NCI-H2227 (cell line): ENCODE data around the gene LY6G6C.

Experiments used
- DNase-seq: peaks from one replicate; lab custom pipeline; 2025; ENCODE audit not compliant: unreplicated experiment; lab: John Stamatoyannopoulos, UW

The LY6G6C gene

DNA sequence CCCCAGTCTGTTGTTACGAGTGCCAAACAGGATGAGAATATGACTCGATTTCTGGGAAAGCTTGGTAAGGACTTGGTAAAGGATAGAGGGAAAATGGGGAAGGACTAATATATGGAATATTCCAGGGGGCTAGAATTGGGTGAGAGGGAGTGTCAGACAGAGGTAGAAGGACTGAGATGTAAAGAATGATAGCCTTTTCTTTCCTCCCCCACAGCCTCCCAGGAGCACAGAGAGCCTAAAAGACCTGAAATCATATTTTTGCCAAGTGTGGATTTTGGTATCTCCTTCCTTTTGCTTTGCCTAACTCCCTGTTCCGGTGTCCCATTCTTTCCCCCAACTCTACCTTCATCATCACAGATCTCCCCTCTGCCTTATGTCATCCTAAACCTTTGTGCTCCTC lies 21.3 kb upstream of the LY6G6C start:
- no peak for DNase-seq

DNA sequence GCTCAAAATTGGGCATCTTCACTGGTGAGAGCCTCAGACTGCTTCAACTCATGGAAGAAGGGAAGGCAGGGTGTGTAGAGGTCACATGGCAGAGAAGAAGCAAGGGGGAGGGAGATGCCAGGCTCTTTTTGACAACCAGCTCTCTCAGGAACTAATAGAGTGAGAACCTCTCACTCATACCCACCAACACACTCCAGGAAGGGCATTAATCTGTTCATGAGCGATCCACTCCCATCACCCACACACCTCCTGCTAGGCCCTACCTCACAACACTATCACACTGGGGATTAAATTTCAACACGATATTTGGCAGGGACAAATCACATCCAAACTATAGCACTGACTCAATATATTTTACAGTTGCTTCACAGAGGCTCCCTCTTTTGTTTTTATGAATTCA lies 20.3 kb upstream of the LY6G6C start:
- no peak for DNase-seq

DNA sequence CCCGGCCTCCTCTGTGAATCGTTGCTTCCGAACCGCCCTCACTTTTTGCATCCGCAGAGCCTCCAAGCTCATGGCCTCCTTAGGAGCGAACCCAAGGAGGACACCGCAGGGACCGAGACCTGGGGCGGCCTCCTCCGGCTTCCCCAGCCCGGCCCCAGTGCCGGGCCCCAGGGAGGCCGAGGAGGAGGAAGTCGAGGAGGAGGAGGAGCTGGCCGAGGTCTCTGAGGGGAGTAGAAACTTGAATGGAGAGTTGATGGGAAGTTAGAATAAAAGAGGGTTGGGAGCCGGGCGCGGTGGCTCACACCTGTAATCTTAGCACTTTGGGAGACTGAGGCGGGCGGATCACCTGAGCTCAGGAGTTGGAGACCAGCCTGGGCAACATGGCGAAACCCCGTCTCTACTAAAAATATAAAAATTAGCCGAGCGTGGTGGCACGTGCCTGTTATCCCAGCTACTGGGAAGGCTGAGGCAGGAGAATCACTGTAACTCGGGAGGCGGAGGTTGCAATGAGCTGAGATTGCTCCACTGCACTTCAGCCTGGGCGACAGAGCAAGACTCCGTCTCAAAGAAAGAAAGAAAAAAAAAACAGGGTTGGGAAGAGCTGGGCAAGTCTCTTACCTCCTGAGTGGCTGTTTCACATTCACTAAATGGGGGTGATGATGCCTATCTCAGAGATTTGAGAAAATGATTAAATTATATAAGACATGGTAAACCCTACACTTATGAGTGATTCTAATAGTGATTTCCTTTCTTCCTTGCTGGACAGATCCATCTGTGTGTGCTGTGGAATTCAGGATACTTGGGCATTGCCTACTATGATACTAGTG lies 19.1 kb upstream of the LY6G6C start:
- no peak for DNase-seq

DNA sequence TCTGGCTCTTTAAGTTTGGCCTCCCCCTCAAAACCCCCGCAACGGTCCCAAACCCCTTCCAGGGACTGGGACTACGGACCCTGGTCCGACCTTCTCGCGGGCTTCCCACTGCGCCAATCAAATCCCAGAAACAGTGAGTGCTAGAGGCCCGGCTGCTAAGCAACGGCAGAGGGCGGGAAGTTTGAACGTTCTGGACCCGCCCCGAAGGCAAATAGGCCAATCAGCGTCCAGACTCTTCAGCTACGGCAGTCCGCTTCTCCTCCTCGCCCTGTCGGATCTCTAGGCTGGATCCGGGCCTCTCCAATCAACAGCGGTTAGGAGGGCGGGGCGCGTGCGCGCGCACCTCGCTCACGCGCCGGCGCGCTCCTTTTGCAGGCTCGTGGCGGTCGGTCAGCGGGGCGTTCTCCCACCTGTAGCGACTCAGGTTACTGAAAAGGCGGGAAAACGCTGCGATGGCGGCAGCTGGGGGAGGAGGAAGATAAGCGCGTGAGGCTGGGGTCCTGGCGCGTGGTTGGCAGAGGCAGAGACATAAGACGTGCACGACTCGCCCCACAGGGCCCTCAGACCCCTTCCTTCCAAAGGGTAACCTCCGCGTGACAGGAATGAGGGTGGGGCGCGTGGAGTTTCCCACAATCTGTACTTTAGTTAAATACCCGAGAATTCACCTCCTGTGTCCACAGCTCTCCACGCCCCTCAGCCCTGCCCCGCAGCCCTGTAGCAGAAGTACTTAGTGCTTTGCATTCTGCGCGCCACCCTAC lies 18.3 kb upstream of the LY6G6C start, which contains the start of gene MSH5:
Gene MSH5, plus strand, starts transcription at position 367 of the 758 bp plus-strand sequence. CDS start 462 bp downstream, outside the sequence.
- peak; percentile 100 for DNase-seq

DNA sequence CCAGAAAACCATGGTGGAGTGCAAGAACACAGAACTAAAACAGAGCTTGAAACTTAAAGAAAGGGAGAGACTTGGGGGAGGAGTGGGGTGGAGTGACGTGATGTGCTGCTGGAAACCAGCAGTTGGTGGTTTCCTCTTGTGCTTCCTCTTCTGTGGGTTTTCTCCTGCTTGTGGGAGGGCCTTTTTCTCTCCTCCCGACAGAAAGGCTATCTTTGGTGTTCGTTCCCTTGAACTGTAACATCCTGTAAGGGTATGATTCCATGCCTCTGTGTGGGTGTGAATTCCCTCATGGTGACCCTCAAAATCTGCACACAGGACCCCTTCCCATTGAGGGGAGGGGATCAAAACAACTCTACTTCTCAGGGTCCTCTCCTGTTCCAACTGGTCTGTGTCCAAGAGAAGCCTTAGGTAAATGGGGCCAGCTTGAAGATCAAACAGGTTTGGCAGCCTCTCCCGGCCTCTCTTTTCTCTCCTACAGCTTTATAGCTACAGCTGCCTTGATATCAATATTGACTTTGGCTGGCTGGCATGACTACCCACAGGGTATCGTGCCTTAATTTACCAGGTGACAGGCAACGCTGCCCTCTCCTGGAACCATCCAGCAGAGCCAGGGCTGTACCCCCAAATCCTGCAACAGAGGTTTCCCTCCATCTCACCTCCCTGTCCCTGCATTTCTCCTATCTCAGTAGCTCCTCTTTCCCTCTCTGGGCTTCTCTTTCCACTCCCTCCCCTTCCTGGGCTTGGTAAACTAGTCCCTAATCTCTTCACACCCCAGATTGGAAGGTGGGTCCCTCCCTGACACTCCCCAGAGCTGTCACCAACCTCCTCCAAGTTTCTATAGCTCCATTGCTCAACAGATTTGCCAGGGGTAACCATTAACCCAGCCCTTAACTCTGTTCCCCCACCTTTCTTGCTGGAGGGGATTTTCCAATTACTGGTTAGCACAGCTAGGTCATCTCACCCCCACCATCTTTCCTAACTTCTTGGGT lies 16.7 kb upstream of the LY6G6C start:
- peak; percentile 58 for DNase-seq

DNA sequence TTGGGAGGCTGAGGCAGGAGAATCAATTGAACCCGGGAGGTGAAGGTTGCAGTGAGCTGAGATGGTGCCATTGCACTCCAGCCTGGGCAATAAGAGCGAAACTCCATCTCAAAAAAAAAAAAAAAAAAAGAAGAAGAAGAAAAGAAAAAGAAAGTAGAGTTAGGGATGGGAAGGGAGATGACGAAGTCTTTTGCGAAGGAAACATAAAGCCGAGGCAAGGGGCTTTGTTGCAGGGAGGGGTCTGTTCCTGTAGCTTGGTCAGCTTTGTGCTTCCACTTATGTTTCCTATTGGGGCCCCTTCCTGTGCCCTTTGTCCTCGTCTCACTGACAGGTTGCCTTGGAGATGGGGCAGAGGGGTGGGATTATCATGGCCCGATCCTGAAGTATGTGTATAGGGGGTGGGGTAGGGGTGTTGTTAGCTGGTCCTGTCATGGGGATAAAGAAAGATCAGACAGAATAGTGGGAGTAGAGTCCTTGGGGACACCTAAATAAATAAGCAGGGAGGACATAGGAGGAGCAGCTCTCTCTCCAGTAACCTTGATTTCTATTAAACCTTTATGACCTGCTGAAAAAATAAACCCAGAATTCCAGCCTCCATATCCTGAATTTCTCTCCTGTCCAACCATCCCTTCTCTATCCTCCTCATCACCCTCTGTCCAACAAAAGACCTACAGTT lies 15.9 kb upstream of the LY6G6C start:
- DNase-seq, result peak; percentile 71

DNA sequence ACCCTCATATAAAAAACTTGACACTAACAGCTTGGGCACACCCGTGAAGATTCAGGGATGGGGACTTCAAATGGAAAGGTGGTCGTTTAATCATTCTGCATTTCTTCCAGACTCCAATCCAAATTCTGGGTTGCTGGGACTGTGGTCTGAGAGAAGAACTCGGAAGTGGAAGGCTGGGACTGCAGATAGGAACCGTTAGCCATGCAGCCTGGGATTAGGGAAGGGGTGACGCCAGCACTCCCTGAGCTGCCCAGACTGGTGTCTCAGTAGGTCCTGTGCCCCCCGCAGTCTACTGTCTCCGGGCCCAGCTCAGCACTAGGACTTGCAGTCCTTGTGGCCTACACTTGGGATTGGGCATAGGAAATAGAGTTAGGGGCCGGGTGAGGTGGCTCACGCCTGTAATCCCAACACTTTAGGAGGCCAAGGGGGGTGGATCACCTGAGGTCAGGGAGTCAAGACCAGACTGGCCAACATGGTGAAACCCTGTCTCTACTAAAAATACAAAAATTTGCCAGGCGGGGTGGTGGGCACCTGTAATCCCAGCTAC lies 15.3 kb upstream of the LY6G6C start:
- no peak for DNase-seq

DNA sequence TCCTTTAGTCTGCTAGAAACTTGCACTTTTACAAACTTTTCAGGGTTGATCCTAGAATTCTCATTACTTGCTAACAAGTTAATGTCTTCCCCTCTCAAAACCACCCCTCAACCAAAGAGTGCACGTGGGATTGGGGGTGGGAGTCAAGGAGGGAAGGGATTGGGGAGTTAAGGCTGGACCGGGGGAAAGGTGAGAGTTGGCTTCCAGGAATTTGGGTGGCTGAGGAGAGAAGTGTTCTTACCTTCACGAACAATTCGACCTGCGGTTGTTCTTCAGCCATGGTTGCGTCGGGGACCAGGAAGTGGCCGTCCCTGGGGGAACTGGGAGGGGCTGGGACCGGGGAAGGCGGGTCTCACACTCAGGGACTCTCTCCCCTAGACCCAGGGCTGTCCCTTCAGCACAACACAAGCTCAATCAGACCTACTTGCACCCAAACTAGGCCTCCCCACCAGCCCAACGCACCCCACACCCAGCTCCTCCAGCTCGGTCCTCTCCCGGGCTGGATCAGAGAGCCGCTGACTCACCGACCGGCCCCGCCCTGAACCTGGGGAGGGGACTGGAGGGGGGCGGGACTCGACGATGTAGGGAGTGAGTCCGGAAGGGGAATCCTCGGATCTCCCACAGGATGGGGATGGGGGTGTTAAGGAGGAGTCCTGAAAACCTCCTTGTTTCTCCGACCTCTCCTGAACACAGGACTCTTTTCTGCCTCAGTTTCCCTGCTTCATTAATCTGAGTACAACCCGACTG lies 14.6 kb upstream of the LY6G6C start, which contains the start of gene CLIC1:
Gene CLIC1, minus strand, starts transcription at position 510 of the 747 bp plus-strand sequence. Its CDS starts 230 bp downstream, at position 280.
- DNase-seq, result peak; percentile 86

DNA sequence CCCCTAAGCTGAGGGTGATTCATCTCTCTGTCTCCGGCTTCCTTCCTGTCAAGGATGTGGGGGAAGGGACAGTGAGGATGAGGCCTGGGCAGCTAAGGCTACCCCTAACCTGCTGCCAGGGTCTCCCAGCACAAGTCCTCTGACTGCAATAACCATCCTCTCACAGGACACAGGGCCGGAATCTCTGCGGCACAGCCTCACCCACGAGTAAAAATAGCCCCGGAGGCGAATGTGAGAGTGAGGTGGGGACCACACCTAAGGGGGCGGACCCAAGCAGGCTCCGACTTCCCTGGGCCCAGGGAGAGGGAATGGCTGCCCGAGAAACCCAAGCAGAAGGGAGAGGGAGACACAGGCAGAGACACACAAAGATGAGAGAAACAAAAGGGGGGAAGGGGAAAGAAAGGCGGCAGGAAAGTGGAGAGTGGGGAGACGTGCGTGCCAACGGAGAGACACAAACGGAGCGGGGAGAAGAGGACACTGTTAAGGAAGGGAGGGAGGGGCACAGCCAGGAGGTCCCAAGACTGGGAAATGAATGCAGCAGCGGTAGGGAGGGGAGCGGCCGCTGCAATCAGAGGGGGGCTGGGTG lies 13.4 kb upstream of the LY6G6C start:
- peak; percentile 57 for DNase-seq

DNA sequence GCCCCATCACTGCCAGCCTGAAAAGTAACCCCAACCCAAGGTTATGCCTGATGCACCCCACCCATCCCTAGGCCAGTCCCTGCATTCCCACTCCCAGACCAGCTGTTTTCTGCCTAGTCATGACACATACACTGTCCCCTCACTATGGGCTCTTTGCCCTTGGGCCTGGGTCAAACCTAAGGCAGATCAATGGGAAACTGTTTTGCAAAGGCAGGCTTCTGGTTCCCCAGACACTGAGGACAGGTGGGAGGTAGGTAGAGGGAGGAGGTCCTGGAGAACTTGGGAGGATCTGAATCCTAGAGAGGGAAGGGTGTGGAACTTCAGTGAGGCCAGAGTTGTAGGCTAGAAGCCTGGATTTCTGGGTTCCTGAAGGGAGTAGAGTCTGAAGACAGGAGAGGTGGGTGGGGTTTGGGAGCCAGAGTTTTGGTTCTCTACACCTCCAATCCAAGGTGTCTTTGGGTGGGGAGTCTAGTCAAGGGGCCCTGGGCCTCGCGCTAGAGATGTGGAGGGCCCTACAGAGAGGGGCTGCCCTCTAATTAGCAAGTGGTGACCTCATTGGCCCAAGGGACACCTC lies 12.8 kb upstream of the LY6G6C start:
- no peak for DNase-seq

DNA sequence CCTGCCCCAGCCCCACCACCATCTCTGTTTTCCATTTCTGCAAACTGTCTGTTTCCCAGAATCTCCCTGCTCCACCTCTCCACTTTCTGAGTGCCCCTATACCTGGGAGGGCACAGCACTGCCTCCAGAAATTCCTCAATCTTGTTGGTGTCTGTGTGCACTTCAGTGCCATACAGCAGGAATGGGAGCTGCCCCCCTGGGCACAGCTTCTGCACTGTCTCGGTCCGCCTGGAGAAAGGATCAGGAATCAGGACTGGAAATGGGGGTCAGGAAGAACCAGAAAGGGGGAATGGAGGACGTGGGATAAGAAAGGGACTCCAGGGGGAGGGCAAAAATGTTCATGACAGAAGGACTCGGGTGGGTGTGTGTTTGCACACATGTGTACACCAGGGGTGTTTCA lies 12.2 kb upstream of the LY6G6C start:
- DNase-seq, result no peak

DNA sequence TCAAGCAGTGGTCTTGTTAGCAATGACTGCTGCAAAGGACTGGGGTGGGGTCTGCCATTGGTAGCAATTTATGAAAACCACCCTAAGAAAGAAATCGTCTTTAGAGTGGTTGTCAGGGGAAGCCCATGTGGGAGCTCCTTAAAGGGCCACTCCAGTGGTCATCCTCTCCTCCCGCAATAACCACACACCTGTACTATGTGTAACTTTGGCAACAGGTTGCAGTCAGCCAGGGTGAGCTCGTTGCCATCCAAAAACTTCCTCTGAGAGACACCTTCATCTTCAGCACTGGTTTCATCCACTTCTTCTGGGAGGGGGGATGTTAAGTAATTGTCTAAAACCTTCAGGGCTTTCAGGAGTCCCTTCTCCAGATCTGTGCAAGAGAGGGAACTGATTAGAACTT lies 10.5 kb upstream of the LY6G6C start:
- DNase-seq, result no peak

DNA sequence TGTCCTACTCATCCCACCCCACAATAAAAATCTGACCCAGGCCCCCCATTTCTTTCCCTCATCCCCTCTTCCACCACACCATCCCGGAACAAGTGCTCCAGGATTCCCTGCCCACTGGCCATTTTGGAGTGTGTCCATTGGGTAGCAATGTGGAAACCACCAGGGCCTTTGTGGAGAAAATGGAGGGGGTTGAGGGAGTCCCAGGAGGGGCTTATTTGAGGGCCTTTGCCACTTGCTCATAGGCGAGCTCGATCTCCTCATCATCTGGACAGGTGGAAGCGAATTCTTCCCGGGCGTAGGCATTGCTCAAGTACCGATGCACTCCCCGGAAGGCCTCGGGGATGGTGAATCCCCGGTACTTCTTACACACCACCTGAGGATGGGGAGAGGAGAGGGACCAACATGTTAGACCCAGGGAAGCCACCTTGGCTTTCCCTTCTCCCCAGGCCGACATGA lies 9.1 kb upstream of the LY6G6C start:
- no peak for DNase-seq

DNA sequence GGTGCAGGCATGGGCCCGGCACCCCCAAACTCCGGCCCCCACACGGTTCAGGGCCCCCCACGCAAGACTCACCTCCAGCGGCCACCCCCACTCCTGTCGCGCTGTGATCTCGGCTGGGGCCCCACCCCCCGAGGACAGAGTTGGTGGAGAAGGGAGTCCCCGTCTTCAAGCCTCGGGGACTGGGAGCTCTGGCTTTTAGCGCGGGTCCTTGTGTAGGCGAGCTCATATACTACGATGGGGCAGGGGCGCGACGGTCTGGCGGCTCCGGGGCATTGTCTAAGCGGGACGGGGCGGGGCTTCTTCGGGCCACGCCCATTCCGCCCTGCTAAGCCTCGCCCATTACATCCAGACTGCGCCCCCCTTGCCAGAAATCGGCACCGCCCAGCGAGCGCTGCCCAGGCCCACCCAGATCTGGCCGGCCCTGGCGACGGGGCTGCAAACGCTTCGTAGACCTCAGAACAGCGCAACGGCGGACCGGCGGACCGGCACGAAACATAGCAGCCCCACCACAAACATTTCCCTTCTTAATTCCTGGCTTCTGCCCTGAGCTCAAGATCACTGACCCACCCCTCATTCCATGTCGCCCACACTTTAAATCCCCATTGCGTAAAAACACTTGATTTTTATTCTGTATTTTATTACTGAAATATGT lies 8.6 kb upstream of the LY6G6C start:
- peak; percentile 95 for DNase-seq

DNA sequence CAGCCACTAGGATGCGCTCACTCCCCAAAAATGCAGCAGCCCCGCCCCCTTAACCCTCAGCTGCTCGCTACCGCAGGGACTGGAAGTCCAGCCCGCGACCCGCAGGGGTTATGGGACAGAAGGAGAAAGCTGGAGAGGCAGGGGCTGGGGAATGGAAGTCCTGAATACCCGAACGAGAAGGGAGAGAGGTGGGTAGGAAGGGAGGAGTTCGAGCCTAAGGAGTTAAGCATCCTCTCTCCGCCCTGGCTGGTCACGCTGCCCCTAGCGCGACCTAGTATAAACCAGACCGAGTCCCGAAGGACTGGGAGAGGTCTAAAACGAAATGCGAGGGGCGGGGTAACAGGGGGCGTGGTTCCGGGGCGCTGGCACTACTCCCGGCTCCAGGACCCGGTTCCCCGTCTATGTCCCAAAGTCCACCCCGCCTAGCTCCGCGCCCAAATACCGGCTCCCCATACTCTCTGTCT lies 8.0 kb upstream of the LY6G6C start:
- DNase-seq, result peak; percentile 87

DNA sequence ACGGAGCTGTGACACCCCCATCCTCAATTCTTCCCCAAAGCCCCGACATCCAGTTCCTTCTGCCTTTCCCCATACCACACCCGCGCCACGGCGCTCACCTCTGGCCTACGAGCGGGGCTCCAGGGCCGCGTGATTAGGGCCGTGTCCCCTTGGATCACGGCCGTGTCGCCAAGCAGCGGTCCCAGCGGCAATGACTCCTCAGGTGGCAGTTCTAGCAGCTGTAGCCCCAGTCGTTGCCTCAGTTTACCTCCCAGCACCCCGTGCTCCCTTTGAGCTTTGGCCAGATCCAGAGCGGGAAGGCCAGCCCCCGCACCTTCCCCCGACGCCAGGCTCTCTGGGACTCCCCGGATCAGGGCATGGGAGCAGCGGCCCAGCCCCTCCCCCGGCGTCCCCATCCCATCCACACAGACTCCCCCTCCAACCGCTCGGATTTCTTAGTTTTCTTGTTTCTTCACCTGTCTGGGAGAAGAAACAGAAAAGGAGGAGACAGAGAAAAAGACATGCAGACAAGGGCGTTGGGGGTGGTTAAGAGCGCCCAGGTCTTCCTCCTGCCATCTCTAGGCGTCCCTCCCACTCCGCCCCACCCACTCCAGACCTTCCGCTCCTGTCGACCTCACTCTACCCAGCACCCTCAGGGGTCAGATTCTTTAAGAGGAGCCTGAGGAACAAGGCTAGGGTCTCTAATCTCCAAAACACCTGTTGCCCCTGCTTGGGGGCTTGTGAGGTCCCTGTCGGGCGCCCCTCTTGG lies 7.4 kb upstream of the LY6G6C start, which contains the start of gene DDAH2:
Gene DDAH2, minus strand, starts transcription at position 533 of the 748 bp plus-strand sequence. Its CDS starts 138 bp downstream, at position 395.
- DNase-seq, result no peak
